HCT116 (cell line): Measurements from ENCODE around the gene TCF12. TPM values are rescaled to one million over a fixed set of nuclear protein-coding genes. Genes with fewer than 3 reads are reported as not detected.

Experiments used
- ATAC-seq: fragments of 200-7000 bp; cut with Tn5 transposase; 2 replicates; pipeline ENCODE4 v1.9.1; 2020; ENCODE audit warnings: mild to moderate bottlenecking, moderate library complexity
- BruUV-seq: library from RNA; stranded (reverse); fragments of 400-500 nt; replicated peaks from 2 replicates; lab custom pipeline; 2021; lab: Mats Ljungman, UMichigan
- CTCF ChIA-PET: fragments of 300-600 bp; sonication (Branson Sonifier 250); formaldehyde crosslinking; loops from one replicate; lab custom pipeline; 2021; ENCODE audit warnings: antibody characterized with exemption; lab: Charles Lee
- POLR2A ChIA-PET: fragments of 300-600, 350-600 bp; sonication (Branson Sonifier 250); formaldehyde crosslinking; loops from one replicate; lab custom pipeline; 2021; ENCODE audit warnings: antibody characterized with exemption; lab: Charles Lee
- RAD21 ChIA-PET, 2 experiments: fragments of 300-600 bp; sonication (Branson Sonifier 250); formaldehyde crosslinking; loops; one replicate each; lab custom pipeline; 2023; ENCODE audit warnings: low total read pairs in 2 of 2; ENCODE audit not compliant: uncharacterized antibody in 2 of 2, unreplicated experiment in 2 of 2, low non-redundant PET in 1 of 2; lab: Charles Lee
- DNase-seq: peaks from one replicate; pipeline ENCODE4 v3.0.0-alpha.2; 2010; ENCODE audit warnings: low read depth, low spot score
- H2AFZ ChIP-seq: fragments of 200-600 bp; shearing (Covaris generic), sonication (generic); 2 replicates; pipeline ENCODE4 v1.6.1; 2017; ENCODE audit warnings: low read depth, mixed run types, mixed read lengths, antibody characterized with exemption, low read length; ENCODE audit not compliant: poor library complexity, severe bottlenecking
- H3K27ac ChIP-seq: 2 replicates; pipeline ENCODE4 v1.5.1; 2012; ENCODE audit warnings: low read depth, low read length
- H3K27me3 ChIP-seq: fragments of 200-600 bp; sonication (generic); 2 replicates; pipeline ENCODE4 v1.6.1; 2016; ENCODE audit warnings: mixed run types, low read length, mixed read lengths; ENCODE audit not compliant: insufficient read depth
- H3K36me3 ChIP-seq, 2 experiments: fragments of 200-500 bp in 1 of 2; fragments of 200-600 bp in 1 of 2; sonication (Bioruptor generic) in 1 of 2; sonication (generic) in 1 of 2; 2 replicates each; pipeline versions ENCODE4 v1.5.1 to v1.6.1; 2014 to 2016; ENCODE audit warnings: low read length in 2 of 2, inconsistent platforms in 1 of 2, mixed read lengths in 1 of 2, mixed run types in 1 of 2; ENCODE audit not compliant: insufficient read depth in 2 of 2, control insufficient read depth in 1 of 2
- H3K4me1 ChIP-seq, 2 experiments: fragments of 200-600 bp in 1 of 2; sonication (generic) in 1 of 2; 2 replicates each; pipeline versions ENCODE4 v1.5.1 to v1.6.1; 2012 to 2017; ENCODE audit warnings: low read length in 2 of 2, inconsistent platforms in 1 of 2, mild to moderate bottlenecking in 1 of 2, mixed read lengths in 1 of 2, mixed run types in 1 of 2, moderate library complexity in 1 of 2; ENCODE audit not compliant: insufficient read depth in 2 of 2, control insufficient read depth in 1 of 2
- H3K4me2 ChIP-seq: fragments of 200-600 bp; sonication (generic); 2 replicates; pipeline ENCODE4 v1.6.1; 2017; ENCODE audit warnings: mixed run types, low read length, mixed read lengths
- H3K4me3 ChIP-seq, 2 experiments: fragments of 200-600 bp in 1 of 2; sonication (generic) in 1 of 2; replicated peaks in 1 of 2; 2 replicates each; pipeline ENCODE4 v1.5.1; 2011 to 2016; ENCODE audit warnings: low read length in 2 of 2, control low read depth in 1 of 2, low read depth in 1 of 2, mild to moderate bottlenecking in 1 of 2, mixed read lengths in 1 of 2, mixed run types in 1 of 2
- H3K79me2 ChIP-seq: fragments of 200-600 bp; sonication (generic); 2 replicates; pipeline ENCODE4 v1.6.1; 2017; ENCODE audit warnings: mild to moderate bottlenecking, mixed run types, low read length, moderate library complexity, mixed read lengths; ENCODE audit not compliant: insufficient read depth
- H3K9ac ChIP-seq: fragments of 200-600 bp; sonication (generic); 2 replicates; pipeline ENCODE4 v1.6.1; 2016; ENCODE audit warnings: low read length, mixed read lengths
- H3K9me2 ChIP-seq: fragments of 200-600 bp; sonication (generic), shearing (Covaris generic); 2 replicates; pipeline ENCODE4 v1.6.1; 2017; ENCODE audit warnings: mixed run types, mild to moderate bottlenecking, moderate library complexity; ENCODE audit not compliant: insufficient read depth
- H3K9me3 ChIP-seq, 2 experiments: fragments of 200-500 bp in 1 of 2; fragments of 200-600 bp in 1 of 2; sonication (Bioruptor generic) in 1 of 2; sonication (generic) in 1 of 2; 2 replicates each; pipeline ENCODE4 v1.6.1; 2014 to 2017; ENCODE audit warnings: low read length in 2 of 2, mixed read lengths in 2 of 2, inconsistent platforms in 1 of 2, low read depth in 1 of 2, mild to moderate bottlenecking in 1 of 2, mixed run types in 1 of 2, moderate library complexity in 1 of 2; ENCODE audit not compliant: control insufficient read depth in 1 of 2, insufficient read depth in 1 of 2
- H4K20me1 ChIP-seq: fragments of 200-600 bp; sonication (generic), shearing (Covaris generic); 2 replicates; pipeline ENCODE4 v1.6.1; 2017; ENCODE audit warnings: mixed run types, mild to moderate bottlenecking, moderate library complexity; ENCODE audit not compliant: insufficient read depth
- CBX3 ChIP-seq: IDR thresholded peaks from 2 replicates; pipeline ENCODE4 v1.6.1; 2012; ENCODE audit warnings: low read depth
- EGR1 ChIP-seq: IDR thresholded peaks from 2 replicates; pipeline ENCODE4 v1.6.1; 2012; ENCODE audit warnings: low read depth
- ELF1 ChIP-seq: IDR thresholded peaks from 2 replicates; pipeline ENCODE4 v1.6.1; 2012; ENCODE audit warnings: low read depth, borderline replicate concordance
- EZH2 ChIP-seq: fragments of 200-600 bp; sonication (generic); IDR thresholded peaks from 2 replicates; pipeline ENCODE4 v1.6.1; 2017; ENCODE audit warnings: antibody characterized with exemption, mixed run types
- EZH2phosphoT487 ChIP-seq: fragments of 200-600 bp; IDR thresholded peaks from 2 replicates; pipeline ENCODE4 v1.6.1; 2018; ENCODE audit warnings: antibody characterized with exemption, borderline replicate concordance
- FOSL1 ChIP-seq: IDR thresholded peaks from 2 replicates; pipeline ENCODE4 v1.6.1; 2012; ENCODE audit warnings: low read depth
- JUND ChIP-seq: IDR thresholded peaks from 2 replicates; pipeline ENCODE4 v1.6.1; 2012
- POLR2A ChIP-seq: IDR thresholded peaks from 2 replicates; pipeline ENCODE4 v1.7.0; 2011; ENCODE audit warnings: borderline replicate concordance; ENCODE audit not compliant: insufficient read depth, insufficient read length; ENCODE audit errors: extremely low read depth
- RAD21 ChIP-seq: IDR thresholded peaks from 2 replicates; pipeline ENCODE4 v1.6.1; 2012; ENCODE audit warnings: low read depth, mild to moderate bottlenecking
- SIN3A ChIP-seq: IDR thresholded peaks from 2 replicates; pipeline ENCODE4 v1.6.1; 2012; ENCODE audit warnings: low read depth
- SRF ChIP-seq: IDR thresholded peaks from 2 replicates; pipeline ENCODE4 v1.6.1; 2012; ENCODE audit warnings: low read depth
- TCF7L2 ChIP-seq: IDR thresholded peaks from 2 replicates; pipeline ENCODE4 v1.7.0; 2011; ENCODE audit warnings: borderline replicate concordance, inconsistent platforms; ENCODE audit not compliant: insufficient read depth, insufficient read length; ENCODE audit errors: extremely low read depth
- YY1 ChIP-seq: IDR thresholded peaks from 2 replicates; pipeline ENCODE4 v1.6.1; 2011; ENCODE audit warnings: low read length, low read depth, moderate library complexity, mild to moderate bottlenecking; ENCODE audit not compliant: insufficient replicate concordance; ENCODE audit errors: extremely low read depth
- ZFX ChIP-seq: fragments of 450-650 bp; IDR thresholded peaks from 2 replicates; pipeline ENCODE4 v1.6.1; 2017
- intact Hi-C: fragments of 100-400 bp; cut with micrococcal nuclease; formaldehyde crosslinking; loops from 2 replicates; pipeline ENCODE4 v1.10.0; 2022
- total RNA-seq: library from RNA; stranded (reverse); gene quantifications from one replicate; pipeline ENCODE4 v1.2.1, GENCODE V29; 2021; ENCODE audit not compliant: unreplicated experiment
- TF ChIP-seq, protein P1 (sequence below): IDR thresholded peaks from 2 replicates; pipeline ENCODE4 v1.6.1; 2011; ENCODE audit warnings: mild to moderate bottlenecking, low read length, moderate library complexity; ENCODE audit not compliant: insufficient replicate concordance; ENCODE audit errors: extremely low read depth
- TF ChIP-seq, protein P2 (sequence below): IDR thresholded peaks from 2 replicates; pipeline ENCODE4 v1.6.1; 2012
- TF ChIP-seq, protein P3 (sequence below): IDR thresholded peaks from 2 replicates; pipeline ENCODE4 v1.6.1; 2012; ENCODE audit warnings: low read depth
- TF ChIP-seq, protein P4 (sequence below): IDR thresholded peaks from 2 replicates; pipeline ENCODE4 v1.6.1; 2012

The TCF12 gene
- total RNA-seq, 1 experiment from 2014 or later: 71.6 TPM

DNA sequence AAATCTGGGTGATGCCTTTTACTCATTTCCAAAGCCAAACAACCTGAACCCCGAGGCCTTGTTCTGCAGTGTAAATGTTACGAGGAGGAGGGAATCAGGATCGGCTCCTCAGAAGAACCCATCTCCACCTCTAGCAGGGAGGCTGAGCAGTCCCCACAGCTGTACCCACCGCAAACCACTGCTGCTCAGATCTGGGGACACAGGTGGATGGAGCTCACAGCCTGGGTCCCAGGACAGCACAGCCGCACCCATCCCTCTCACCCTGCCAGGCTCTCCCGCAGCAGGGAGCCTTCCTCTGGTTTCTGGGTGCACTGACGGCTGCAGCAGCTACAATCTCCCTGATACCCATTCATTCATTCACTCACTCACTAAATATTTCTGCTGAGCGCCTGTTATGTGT lies 413.9 kb downstream of the TCF12 start (continued):
- TF ChIP-seq, protein P1, sequence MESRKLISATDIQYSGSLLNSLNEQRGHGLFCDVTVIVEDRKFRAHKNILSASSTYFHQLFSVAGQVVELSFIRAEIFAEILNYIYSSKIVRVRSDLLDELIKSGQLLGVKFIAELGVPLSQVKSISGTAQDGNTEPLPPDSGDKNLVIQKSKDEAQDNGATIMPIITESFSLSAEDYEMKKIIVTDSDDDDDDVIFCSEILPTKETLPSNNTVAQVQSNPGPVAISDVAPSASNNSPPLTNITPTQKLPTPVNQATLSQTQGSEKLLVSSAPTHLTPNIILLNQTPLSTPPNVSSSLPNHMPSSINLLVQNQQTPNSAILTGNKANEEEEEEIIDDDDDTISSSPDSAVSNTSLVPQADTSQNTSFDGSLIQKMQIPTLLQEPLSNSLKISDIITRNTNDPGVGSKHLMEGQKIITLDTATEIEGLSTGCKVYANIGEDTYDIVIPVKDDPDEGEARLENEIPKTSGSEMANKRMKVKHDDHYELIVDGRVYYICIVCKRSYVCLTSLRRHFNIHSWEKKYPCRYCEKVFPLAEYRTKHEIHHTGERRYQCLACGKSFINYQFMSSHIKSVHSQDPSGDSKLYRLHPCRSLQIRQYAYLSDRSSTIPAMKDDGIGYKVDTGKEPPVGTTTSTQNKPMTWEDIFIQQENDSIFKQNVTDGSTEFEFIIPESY: no peak
- TF ChIP-seq EZH2phosphoT487 (no peak), RAD21 (no peak), SIN3A (no peak), ELF1 (no peak), EGR1 (no peak), JUND (no peak), FOSL1 (no peak), CBX3 (no peak), SRF (no peak)
- TF ChIP-seq, protein P2, sequence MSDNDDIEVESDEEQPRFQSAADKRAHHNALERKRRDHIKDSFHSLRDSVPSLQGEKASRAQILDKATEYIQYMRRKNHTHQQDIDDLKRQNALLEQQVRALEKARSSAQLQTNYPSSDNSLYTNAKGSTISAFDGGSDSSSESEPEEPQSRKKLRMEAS: no peak

DNA sequence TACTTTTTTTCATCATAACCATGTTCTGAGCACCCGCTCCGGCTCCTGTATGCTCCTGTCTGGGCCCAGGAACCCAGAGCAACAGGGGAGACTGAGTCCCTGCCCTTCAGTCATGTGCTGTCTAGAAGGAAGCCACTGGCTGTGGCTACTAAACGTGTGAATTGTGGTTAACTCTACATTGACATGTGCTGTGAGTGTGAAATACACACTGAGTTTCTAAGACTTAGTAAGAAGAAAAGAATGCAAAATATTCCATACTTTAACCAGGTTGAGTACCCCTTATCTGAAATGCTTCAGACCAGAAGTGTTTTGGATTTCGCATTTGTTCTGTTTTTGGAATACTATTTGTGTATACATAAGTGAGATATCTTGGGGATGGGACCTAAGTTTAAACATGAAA lies 415.0 kb downstream of the TCF12 start:
- BruUV-seq: no TSS peak
- CTCF ChIA-PET: interaction anchor here (0.7 kb wide), 1 partner anchor 194 kb away, joined by 3 read pairs; no protein-coding TSS in a partner anchor
- no peak for ATAC-seq
- peak overlapping the region; percentile 3 for H2AFZ ChIP-seq
- H3K36me3 ChIP-seq: no peaks in the 10 kb centered on the region
- no peaks in the 10 kb centered on the region for H3K9me2 ChIP-seq
- DNase-seq: no peak
- POLR2A ChIA-PET: no interaction called here
- H3K9ac ChIP-seq: no peak overlapping the region
- H3K9me3 ChIP-seq: no peaks in the 10 kb centered on the region
- H3K4me3 ChIP-seq: no peak overlapping the region
- RAD21 ChIA-PET: no interaction called here
- peaks cover 5 to 17% of the 10 kb centered on the region in 2 experiments; a peak in 3 of 4 replicates for H3K4me1 ChIP-seq
- intact Hi-C loops: no loop called here
- no peaks in the 10 kb centered on the region for H3K27me3 ChIP-seq
- H3K4me2 ChIP-seq: no peak overlapping the region
- H3K27ac ChIP-seq: no peak overlapping the region
- H3K79me2 ChIP-seq: no peaks in the 10 kb centered on the region
- no peaks in the 10 kb centered on the region for H4K20me1 ChIP-seq
- TF ChIP-seq POLR2A (no peak), YY1 (no peak), ELF1 (no peak), TCF7L2 (no peak), JUND (no peak), EZH2phosphoT487 (no peak), ZFX (no peak), FOSL1 (no peak), EZH2 (no peak)
- TF ChIP-seq, protein P3, sequence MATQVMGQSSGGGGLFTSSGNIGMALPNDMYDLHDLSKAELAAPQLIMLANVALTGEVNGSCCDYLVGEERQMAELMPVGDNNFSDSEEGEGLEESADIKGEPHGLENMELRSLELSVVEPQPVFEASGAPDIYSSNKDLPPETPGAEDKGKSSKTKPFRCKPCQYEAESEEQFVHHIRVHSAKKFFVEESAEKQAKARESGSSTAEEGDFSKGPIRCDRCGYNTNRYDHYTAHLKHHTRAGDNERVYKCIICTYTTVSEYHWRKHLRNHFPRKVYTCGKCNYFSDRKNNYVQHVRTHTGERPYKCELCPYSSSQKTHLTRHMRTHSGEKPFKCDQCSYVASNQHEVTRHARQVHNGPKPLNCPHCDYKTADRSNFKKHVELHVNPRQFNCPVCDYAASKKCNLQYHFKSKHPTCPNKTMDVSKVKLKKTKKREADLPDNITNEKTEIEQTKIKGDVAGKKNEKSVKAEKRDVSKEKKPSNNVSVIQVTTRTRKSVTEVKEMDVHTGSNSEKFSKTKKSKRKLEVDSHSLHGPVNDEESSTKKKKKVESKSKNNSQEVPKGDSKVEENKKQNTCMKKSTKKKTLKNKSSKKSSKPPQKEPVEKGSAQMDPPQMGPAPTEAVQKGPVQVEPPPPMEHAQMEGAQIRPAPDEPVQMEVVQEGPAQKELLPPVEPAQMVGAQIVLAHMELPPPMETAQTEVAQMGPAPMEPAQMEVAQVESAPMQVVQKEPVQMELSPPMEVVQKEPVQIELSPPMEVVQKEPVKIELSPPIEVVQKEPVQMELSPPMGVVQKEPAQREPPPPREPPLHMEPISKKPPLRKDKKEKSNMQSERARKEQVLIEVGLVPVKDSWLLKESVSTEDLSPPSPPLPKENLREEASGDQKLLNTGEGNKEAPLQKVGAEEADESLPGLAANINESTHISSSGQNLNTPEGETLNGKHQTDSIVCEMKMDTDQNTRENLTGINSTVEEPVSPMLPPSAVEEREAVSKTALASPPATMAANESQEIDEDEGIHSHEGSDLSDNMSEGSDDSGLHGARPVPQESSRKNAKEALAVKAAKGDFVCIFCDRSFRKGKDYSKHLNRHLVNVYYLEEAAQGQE: no peak
- TF ChIP-seq, protein P2: no peak
- TF ChIP-seq, protein P4, sequence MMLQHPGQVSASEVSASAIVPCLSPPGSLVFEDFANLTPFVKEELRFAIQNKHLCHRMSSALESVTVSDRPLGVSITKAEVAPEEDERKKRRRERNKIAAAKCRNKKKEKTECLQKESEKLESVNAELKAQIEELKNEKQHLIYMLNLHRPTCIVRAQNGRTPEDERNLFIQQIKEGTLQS: no peak
- TF ChIP-seq, protein P1: no peak
